Kidney glomerular epithelial cell (primary cell): Measurements from ENCODE around the gene MTMR11.
A peak's percentile ranks its signal among the peaks of the same experiment; 100 is the strongest.
"Not testable (repeated sequence)": the region's sequence is repeated elsewhere in the genome, so short reads cannot be mapped to it uniquely, and the experiment has no call there.

Experiments used
- DNase-seq: peaks from one replicate; lab custom pipeline; 2025; lab: John Stamatoyannopoulos, UW

MTMR11 gene, protein sequence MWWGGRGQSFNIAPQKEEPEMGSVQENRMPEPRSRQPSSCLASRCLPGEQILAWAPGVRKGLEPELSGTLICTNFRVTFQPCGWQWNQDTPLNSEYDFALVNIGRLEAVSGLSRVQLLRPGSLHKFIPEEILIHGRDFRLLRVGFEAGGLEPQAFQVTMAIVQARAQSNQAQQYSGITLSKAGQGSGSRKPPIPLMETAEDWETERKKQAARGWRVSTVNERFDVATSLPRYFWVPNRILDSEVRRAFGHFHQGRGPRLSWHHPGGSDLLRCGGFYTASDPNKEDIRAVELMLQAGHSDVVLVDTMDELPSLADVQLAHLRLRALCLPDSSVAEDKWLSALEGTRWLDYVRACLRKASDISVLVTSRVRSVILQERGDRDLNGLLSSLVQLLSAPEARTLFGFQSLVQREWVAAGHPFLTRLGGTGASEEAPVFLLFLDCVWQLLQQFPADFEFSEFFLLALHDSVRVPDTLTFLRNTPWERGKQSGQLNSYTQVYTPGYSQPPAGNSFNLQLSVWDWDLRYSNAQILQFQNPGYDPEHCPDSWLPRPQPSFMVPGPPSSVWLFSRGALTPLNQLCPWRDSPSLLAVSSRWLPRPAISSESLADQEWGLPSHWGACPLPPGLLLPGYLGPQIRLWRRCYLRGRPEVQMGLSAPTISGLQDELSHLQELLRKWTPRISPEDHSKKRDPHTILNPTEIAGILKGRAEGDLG

DNA sequence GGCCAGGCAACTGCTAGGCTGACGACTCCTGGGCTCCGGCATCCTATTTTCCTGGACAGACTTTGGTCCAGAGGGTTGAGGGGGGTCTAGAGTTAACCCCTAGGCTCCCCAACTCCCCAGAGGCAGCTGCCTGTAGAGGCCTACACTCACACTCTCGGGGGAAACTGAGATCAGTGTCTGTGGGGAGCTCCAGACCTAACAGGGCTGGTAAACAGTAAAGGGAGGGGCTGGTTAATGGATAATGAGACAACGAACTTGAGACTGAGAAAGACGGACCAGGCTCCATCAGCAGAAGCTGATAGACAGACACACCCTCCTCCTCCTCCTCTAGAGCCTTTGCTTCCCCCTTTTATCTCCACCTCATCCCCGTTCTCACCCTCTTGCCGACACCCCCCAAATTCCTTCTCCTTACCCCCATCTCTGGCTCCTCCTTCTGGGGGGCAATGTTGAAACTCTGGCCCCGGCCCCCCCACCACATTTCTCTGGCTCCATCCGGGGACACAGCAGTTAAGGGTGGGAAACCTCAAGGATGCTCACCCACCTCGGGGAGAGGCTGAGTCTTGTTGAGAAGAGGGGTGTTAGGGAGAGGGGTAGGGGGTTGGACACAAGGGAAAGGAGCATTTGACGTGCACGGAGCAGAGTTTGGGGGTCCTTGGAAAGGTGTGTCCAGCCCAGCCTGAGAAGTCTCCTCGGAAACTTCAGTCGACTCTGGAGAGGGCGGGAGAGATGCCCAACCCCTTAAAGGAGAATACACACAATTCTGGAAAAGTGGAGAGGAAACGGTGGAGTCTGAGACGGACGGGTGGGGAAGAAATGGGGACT, at the start of gene MTMR11:
Gene MTMR11, minus strand, starts transcription at position 710 of the 822 bp plus-strand sequence. Its CDS starts 232 bp downstream, at position 478.
- peak; percentile 43 for DNase-seq

DNA sequence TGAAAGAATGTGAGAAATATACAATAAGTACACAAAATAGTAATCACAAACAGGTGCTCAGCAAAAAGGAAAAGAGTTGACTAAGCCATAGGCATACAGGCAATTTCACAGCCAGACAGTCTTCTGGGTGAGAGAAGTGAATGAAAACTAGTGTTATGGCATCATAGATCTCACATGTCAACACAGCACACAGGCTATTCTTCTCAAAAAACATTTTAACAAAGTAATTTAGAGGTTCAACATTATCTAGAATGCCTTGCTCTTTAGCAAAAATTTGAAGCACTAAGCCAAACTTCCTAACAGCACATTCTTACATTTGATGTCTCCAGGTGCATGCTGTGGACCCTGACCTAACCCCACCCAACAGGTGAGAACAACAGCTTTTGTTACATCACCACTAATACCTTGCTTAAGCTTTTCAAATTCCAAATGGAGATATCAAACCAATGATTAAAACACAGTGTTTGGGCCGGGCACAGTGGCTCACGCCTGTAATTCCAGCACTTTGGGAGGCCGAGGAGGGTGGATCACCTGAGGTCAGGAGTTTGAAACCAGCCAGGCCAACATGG, 43.4 kb upstream of the MTMR11 start:
- DNase-seq = no peak

DNA sequence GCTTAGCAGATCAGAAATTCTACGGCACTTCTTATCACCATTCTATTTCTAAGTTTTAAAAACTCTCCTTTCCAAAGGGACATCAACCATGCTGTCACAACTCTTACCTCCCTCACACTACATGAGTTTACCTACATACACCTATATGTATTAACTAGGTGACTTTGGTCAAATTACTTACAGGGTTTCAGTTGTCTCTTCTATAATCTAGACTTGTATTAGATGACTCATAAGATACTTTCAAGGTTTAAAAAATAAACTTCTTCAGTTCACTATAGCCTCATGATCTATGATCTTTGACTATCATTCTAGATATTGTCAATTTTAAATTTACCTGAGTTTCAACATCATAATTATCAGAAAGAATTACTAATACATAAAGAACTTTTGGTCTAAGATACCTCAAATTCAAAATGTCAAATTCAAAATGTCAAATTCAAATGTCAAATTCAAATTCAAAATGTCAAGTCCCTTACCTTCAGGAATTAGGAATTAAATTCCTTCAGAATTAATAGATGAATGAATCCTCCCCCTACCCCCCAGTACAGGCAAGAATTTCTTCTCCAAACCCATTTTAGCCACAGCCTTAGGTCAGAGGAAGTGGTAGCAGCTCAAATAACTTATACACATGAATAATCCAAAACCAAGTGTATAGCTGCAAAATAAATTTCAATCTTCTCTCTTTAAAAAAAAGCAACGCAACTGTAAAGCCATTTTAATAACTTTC, 42.7 kb upstream of the MTMR11 start:
- no peak for DNase-seq

DNA sequence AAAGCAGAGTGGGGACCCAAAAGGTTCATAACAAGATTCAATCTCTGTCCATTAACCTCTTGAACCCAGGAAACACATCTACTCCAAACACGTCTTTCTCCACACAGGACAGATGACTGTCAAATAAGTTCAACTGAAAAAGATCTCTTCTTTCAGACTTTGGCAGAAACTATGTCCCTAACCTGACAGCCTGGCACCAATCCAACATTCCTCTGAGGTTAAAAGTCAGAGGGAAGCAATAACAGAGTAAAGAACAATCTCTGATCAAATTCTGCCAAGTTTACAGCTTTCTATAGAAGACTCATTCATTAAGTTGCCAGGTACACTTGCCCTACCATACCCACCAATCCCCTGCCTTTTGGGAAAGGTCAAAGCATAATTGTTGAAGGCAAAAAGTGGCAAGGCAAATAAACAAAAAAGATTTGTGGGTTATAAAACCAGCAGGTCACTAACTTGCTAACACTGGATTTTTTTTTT, 41.9 kb upstream of the MTMR11 start:
- peak; percentile 44 for DNase-seq

DNA sequence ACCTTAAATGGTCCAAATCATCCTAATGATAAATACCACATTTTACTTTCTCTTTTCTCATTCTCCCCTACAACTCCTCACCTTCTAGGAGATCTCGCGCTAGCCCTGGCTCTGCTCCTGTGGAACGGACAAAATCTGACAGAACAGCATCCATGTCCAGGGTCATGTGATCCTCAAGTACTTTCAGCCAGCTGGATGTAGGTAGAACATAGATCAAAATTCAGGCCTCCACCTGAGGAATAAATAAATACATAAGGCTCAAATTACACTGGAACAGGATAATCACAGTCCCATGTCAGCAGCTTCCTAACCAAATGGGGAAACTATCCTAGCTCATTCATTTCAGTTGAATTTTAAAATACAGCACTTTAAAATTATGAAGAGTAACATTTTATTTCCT, 40.7 kb upstream of the MTMR11 start:
- DNase-seq = no peak

DNA sequence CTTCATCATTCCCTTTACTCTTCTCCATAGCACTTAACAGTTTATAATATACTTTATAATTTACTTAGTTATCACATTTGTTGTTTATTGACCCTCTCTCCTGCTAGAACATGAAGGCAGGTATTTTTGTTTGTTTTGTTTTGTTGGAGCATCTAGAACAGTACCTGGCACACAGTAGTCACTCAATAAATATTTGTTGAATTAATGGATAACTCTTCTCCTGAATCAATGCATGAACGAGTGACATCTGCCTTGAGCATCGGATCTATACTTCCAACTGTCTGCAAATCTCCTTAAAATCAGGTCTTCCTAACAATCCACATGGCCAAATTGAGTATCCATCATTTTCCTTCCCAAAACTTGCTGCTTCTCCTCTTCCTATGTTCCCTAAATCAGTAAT, 35.9 kb upstream of the MTMR11 start:
- DNase-seq = no peak

DNA sequence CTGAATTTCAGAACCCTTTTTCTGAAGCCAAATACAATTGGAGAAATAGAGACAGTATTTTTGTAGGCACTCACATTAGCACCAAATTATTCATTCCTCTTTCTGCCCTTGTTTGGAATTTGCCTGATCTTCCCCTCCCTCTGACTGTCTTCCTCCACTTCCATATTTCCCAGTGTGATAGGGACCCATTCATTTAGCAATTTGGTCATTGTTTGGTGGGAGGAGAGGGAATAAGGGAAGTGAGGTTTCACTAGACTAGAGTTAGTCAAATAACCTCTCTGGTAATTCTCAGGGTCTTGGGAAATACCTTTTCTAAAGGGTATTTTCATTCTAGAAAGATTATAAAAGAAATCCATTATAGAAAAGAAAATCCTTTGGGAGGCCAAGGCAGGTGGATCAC, 31.0 kb upstream of the MTMR11 start:
- no peak for DNase-seq

DNA sequence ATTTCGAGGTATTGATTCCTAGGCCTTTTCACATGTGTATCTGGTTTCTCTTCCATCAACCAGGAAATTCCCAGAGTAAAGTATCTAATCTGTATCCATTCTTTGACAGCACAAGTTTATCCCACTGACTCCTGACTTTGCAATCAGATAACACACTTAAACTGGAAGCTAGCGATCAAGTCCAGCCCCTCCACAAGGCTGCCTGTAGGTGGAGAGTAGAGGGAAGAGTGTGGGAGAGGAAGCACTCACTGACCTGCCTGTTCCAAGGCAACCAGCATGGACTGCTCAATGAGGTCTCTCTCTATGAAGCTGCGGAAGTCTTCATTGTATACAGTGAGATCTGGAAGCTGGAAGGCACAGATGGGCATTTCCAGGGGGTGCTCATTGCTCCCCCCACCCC, 30.4 kb upstream of the MTMR11 start:
- no peak for DNase-seq

DNA sequence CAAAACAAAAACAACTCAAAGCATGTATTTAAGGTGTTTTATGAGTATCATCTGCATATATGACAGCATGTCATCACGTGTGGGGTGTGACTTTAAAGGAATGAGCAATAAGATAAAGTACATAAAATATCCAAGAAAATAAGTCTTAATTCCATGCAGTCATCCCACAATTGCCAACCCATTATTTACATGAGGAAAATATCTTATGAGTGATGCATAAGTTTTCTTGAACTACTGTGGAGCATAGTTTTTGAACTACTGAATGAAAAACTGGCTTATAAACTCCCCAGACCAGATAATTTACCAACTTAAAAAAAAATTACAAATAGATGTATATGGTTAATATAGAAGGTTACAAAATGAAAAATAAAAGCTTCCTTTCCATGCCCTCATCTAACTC, 29.7 kb upstream of the MTMR11 start:
- DNase-seq = no peak

DNA sequence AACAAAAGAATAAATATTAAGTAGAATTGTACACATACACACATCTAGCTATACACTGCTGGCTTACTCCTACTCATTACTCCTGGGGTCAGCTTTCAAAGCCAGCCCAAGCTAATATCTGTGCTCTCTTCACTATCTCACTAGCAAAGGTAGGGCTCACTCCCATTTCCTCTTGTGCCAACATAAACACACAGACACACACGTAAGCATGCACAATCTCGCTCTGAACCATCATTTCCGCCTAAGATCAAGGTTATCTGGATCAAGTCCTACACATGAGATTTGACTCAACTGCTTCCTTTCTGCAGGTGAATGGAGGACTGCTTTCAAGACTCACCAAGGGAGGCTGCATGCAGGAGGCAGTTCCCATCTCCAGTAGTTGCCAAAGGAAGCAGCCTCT, 28.8 kb upstream of the MTMR11 start:
- DNase-seq = no peak

DNA sequence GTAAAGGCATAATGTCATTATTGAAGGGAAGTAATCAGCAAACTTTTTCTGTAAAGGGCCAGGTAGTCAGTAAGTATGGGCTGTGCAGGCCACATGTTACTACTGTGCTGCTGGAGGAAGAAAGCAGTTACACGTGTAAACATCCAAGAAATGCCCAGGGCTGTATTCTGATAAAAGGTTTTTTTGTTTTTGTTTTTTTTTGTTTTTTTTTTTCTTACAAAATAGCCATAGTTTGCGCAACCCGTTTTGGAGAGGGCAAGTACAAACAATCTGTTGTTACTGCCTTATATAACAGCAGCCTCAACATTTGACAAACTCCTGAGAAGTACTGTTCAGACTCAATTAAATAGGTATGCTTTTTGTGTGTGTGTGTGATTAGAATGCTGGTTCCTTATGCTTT, 26.7 kb upstream of the MTMR11 start:
- DNase-seq = no peak

DNA sequence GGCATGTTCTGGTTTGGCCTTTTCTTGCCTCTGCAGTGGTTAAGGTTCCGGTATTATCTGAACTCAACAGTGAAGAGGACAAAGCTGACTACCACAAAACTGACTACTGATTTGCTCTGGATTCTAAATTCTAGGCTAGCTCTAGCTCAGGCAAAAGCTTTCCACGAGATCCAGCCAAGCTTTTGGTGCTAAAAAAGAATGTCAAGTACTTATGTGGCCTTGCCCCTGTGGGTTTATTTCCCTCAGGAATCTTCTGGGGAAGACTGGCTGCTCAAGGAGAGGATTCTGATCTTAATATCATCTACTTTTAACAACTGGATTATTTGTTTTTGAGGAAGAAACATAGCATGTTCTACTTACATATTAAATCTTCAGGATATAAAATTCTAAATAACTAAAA, 26.1 kb upstream of the MTMR11 start:
- no peak for DNase-seq

DNA sequence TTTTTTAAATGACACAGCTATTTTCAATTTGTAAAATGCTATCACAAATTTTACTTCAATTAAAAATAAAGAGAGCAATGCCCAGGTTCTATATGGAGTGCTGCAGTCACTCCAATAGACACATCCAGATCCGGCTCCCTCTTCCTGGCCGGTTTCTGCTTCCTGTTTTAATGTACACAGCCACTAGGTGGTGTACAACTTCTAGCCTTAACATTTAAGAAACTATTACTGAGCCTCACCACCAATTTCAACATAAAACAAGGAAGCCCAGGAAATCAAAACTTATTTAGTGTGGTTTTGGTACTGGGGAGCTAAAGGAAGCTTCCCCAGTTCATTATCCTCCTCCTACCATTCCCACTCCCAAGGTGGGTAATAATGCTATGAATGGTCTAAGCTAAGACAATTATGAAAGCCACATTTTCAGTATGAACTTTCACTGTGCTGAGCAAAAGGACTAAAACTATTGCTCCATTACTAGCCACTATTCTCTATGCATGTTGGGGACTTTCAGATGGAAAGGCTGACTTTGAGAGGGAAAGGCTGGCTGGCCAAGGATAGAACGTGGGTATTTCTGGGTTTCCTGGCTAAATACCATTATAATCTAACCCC, 25.5 kb upstream of the MTMR11 start:
- DNase-seq = peak; percentile 70

DNA sequence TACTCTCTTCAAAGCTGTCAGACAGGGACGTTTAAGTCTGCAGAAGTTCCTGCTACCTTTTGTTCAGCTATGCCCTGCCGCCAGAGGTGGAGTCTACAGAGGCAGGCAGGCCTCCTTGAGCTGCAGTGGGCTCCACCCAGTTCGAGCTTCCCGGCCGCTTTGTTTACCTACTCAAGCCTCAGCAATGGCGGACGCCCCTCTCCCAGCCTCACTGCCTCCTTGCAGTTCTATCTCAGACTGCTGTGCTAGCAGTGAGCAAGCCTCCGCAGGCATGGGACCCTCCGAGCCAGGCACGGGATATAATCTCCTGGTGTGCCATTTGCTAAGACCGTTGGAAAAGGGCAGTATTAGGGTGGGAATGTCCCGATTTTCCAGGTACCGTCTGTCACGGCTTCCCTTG, 20.9 kb upstream of the MTMR11 start:
- DNase-seq = not testable (repeated sequence)

DNA sequence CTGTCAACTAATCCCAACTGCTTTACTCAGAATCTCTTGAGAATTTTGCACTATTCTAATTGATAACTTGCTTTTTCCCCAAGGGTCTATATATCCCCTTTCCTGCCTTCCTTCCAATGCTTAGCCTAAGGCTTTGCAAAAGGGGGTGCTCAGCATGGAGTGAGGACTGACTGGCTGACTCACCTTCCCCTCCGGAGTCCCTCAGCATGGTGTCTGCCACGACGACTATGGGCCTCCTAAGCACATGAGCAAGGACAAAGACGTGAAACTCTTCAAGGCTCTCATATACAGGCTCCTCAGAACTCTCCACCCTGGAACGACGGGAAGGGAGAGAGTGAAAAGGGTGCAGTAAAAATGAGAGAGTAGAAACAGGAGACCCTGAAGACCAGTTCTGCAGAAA, 13.2 kb upstream of the MTMR11 start:
- DNase-seq = no peak

DNA sequence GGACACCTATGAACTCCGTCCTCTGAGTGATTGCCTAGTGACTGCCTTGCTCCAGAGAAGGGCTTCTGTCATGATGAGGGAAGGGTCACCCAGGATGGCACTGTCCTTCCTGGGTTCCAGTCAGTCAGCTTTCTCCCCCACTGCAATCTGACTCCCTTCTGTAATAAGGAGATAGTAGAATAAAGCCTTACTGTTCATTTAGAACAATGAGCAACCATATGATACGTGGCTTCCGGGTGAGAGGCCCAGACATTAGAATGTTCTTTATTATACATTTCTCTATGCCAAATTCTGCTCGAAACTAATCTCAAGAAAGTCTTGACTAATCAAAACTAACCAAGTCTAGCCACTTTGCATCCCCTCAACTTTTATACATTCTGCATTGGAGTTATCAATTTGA, 8.5 kb upstream of the MTMR11 start:
- no peak for DNase-seq

DNA sequence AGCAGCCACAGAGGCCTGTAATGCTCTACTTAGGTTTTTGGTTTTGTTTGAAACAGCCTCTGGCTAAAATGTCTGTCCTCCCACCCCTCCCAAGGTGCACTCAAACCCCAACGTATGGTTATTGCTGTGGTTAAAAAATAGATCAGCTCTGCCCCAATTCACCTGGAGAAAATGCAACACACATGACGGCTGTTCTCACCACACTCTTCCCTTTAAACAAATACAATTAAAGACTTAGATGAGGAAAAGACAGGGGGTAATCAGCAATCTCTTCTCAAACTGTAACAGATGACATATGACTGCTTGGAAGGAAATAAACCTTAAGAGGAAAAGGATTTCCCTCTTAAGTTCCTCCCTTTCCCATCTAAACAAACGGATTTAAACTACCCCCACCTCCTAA, 6.2 kb upstream of the MTMR11 start:
- no peak for DNase-seq

DNA sequence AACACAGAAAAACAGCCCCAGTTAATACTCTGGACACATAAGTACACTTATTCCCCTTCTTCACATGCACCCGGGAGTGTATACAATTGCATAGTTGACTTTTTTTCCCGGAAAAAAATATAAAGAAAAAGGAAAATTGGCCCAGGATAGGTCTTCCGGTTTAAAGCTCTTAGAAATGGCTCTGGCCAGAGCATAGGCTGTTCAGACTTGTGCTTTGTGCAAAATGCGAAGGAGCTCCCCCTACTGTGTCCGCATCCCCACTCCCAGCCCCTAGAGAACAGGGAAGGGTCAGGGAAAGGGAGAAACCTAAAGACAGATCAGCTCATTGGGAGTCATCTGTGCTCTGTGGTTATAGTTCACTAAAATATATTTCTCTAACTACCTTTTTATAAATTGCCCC, 5.5 kb upstream of the MTMR11 start:
- no peak for DNase-seq

DNA sequence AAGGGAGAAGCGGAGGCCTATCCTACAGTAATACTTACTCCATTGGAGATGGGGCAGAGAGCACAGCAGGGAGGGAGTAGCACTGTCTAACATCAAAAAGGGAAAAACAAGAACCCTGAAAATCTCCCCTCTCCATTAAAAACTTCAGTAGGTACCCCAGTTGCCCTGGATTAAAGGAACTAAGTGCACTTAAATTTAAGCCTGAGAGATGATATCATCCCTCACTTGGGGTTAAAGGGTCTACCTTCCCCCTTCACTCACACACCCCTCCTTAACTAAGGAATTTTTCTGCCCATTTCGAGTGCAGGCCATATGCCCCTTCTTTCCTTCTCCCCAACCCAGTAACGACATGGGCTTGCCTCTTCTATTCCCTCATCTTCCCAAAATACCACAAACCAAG, 3.7 kb upstream of the MTMR11 start:
- DNase-seq = no peak

DNA sequence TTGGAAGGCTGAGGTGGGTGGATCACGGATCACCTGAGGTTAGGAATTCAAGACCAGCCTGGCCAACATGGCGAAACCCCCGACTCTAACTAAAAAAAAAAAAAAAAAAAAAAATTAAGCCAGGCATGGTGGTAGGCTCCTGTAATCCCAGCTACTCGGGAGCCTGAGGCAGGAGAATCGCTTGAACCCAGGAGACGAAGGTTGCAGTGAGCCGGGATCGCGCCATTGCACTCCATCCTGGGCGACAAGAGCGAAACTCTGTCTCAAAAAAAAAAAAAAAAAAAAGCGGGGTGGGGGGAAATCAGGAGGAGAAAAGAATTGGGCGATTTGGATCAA, 2.0 kb upstream of the MTMR11 start:
- not testable (repeated sequence) for DNase-seq

DNA sequence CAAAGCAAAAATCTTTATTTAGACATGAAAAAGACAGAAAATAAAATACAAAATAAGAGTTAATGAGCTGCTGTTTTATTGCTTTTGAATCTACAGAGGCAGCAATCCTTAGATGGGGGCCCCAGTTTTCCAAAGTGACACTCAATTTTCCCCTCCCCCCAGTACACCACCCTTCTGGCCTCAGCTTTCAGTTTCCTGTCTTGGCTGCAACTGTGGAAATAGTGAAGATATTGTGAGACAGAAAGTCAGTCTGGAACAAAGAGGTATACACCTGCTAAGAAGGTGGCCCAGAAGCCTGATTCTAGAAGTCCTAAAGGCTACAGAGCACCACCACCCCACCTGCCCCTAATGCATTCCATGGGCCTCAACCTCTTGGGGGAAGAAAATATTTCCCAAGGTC, 1.1 kb upstream of the MTMR11 start:
- no peak for DNase-seq
